HG03575 (cell line): Measurements from ENCODE around the gene HLA-DRB1.
A peak's percentile ranks its signal among the peaks of the same experiment; 100 is the strongest.
"Not testable (repeated sequence)": the region's sequence is repeated elsewhere in the genome, so short reads cannot be mapped to it uniquely, and the experiment has no call there.

Experiments used
- ATAC-seq: cut with Tn5 transposase; IDR thresholded peaks from one replicate; pipeline ENCODE4 v1.9.1; 2021; ENCODE audit not compliant: unreplicated experiment, insufficient number of reproducible peaks, low FRiP score; ENCODE audit errors: extremely low read depth

Gene HLA-DRB1

DNA sequence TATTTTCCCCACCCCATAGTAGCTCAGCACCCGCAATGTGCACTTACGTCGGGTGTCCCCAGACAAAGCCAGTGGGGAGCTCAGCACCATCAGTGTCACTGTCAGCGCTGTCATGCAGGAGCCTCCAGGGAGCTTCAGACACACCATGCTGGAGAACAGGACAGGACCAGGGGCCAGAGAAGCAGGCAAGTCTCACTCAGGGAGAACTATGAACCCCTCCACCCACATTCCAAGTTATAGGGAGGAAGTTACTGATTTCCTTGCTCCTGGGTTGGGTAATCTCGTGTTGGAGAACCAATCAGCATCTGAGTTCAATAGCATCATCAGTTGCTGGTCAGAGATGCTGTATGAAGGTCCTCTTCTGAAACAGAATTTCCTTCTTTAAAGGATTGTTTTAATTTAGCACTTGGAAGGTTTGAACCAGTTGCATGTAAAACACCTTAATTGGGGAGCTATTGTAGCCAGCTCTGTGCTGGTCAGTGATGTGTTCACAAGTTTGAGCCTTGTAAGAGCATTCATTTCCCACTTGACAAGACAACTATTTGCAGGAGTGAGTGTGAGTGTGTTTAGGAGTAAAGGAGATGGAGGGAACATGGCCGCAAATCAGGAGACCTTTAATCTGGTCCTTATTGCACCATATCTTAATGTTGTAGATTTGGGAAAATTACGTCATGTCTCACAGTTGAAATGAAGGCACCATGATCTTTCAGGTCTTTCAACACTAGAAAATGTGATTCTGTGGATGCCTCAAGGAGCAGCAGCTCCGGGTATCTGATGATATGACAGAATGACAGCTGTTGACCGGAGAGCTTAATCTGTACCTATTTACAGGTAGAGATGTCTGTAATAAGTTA, at the start of gene HLA-DRB1:
Gene HLA-DRB1 (minus strand): TSS at position 253 of the 854 bp plus-strand sequence. CDS start 106 bp downstream, at position 147.
- ATAC-seq = peak; percentile 72

DNA sequence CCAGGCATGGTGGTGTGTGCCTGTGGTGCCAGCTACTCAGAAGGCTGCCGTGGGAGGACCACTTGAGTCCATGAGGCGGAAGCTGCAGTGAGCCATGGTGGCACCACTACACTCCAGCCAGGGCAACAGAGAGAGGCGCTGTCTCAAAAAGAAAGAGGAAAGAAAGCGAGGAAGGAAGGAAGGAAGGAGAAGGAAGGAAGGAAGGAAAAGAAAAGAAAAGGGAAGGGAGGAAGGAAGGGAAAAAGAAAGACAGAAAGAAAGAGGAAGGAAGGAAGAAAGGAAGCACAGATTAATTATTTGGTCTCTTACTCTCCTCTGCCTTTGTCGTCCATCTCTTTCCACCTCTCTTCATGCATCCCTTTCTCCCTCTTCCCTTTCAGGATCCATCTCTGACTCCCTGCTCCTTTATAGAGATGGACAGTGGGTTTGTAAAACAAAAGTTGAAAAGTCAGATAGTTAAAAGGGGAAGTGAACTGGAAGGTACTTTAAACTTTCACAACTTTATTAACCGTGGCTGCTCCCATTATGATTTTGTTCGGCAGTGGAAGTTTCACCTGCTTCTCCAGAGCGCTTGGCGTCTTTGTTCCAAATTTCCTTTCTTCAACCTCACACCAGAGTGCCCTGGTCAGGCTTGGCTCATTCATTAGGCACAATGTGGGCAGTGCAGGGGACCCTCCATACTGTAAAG, 49.0 kb upstream of the HLA-DRB1 start:
- no peak for ATAC-seq

DNA sequence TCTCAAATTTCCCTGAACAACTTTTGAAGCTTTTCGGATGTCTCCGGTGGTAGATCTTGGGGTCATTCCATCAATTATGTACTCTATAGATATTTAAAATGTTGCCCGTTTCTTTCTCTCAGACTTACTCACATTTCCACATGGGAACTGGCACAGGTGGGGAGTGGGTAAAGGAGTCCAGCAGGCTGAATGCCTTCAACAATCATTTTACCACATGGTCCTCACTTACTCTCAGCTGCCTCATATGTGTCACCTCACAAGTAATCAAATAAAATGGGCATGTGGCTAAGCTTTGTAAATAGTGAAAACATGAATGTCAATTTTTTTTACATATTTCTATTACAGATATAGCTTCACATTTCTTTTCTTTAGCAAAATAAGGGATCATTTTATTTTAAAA, 48.2 kb upstream of the HLA-DRB1 start:
- no peak for ATAC-seq

DNA sequence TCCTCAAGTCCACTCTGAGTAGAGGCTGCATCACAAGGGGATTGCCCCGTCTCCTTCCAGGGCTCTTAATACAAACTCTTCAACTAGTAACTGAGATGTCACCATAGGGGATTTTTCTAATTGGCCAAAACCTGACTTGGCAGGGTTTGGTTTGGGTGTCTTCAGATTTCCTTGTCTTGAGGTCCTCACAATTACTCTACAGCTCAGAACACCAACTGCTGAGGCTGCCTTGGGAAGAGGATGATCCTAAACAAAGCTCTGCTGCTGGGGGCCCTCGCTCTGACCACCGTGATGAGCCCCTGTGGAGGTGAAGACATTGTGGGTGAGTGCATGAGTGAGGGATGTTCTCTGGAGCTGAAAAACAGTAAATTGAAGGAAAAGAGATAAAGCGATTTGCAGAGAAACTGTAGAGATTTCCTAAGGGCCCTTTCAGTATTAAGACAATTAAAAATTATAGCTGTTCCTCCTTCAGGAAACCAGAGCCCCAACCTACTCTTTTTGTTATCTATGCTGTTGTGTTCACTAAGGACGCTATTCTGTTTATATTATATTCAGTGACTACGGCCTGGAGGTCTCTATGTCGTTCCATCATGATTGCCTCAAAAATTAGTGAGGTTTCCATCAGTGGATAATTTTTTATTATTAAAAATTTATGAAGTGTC, 47.7 kb upstream of the HLA-DRB1 start, which contains the start of gene HLA-DQA1:
Gene HLA-DQA1 (plus strand): TSS at position 188 of the 662 bp plus-strand sequence. CDS start 53 bp downstream, at position 241.
- peak; percentile 72 for ATAC-seq

DNA sequence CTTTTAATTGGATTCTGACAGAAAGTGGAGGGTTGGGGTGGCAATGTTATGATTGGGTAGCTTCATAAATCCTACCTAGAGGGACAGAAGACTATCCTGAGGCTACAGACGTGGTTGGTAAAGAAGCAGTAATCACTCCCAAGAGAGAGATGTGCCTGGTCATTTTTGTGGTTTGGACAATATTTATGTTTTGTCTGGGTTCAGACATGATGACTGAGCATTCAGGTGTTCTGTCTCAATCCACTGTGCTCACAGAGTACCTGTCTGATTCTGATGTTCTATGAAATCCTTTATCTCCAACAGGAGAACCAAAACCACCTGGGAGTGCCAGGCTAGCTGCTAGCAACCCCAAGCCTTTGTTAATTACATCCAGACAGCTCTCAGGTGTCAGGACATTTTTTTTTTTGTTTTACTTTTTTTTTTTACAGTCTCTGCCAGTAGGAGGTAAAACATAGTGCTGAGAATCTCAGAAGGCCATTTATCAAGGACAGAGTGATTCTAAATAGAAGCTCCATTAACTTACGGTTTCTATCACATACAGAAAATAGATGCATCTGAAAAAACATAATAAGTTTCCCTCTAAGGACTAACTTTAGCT, 46.0 kb upstream of the HLA-DRB1 start:
- ATAC-seq = no peak

DNA sequence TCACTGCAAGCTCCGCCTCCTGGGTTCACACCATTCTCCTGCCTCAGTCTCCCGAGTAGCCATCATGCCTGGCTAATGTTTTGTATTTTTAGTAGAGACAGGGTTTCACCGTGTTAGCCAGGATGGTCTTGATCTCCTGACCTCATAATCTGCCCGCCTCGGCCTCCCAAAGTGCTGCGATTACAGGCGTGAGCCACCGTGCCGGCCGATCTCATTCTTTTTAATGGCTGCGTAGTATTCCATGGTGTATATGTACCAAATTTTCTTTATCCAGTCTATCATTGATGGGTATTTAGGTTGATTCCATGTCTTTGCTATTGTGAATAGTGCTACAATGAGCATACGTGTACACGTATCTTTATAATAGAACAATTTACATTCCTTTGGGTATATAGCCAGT, 40.1 kb upstream of the HLA-DRB1 start:
- ATAC-seq = not testable (repeated sequence)

DNA sequence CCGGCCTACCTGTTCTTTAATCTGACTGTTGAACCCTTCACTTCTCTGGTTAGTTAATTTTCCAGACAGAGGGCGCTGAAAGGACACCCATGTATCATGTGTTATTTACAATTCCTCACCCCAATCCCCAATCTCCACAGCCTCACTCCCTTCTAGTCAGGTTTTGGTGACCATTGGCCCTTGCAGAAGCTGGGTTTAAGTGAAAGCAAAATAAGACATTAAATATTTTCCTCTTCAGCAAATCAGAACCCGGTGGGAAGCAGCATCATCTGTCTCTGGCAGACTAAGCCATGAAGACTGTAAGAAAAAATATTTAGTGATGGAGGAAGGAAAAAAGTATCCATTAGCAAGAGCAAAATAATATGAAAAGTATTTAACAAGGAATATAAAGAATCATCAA, 38.2 kb upstream of the HLA-DRB1 start:
- ATAC-seq = no peak

DNA sequence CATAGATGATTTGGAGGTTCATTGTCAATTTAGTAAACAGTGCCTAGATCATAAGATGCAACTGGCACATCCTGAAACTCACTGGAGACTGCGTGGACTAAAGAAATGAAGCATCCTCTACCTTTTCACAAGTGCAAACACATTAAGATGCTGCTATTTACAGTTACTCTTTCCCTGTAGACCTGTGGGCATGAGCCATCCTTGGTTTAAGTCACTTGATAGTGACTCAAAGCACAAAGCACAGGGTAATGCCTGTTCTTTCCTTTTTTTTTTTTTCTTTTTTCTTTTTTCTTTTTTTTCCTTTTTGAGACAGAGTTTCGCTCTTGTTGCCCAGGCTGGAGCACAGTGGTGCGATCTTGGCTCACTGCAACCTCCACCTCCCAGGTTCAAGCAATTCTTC, 37.6 kb upstream of the HLA-DRB1 start:
- no peak for ATAC-seq

DNA sequence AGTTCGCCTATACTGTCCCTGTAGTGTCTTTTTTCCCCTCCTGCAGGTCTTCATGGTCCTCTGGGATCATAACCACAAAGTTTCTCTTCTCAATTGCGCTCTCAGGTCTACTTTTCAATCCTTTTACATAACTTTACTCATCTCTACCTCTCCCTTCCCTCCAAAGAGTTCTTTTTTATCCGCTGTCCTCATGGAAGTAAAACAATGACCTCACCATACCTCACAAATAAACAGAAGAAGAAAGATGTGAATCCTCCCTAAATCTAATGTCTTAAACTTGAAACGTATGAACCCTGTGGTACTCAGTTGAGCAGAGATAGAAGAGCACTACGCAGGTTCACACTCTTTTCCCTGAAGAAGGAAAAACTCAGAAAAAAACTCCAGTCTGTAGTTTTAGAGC, 35.5 kb upstream of the HLA-DRB1 start:
- no peak for ATAC-seq

DNA sequence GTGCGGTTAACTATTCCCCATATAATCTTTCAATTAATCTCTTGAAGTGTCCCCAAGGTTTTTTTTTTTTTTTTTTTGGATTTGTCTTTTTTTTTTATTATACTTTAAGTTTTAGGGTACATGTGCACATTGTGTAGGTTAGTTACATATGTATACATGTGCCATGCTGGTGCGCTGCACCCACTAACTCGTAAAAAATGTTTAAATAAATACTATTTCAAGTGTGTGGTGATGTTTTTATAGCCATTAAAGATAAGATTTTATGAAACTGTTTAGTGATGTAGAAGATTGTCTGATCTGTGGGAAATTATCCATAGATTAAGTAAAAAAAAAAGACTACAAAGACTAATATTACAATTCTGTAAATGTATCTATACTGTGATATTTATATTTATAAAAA, 34.9 kb upstream of the HLA-DRB1 start:
- ATAC-seq = no peak

DNA sequence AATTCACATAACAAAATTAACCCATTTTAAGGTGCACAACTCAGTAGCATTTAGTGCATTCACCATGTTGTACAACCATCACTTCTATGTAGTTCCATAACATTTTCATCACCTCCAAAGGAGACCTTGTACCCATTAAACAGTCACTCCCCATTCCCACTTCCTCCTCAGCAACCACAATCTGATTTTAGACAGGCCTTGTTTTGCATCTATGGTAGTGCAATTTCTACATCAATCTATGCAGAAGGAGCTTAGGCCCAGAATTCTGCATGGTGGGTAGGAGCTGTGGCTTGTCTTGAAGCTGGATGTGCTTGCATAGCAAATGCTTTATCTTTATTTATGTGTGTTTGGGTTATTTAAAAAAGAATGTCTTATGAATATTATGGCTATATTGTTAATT, 34.0 kb upstream of the HLA-DRB1 start:
- ATAC-seq = no peak

DNA sequence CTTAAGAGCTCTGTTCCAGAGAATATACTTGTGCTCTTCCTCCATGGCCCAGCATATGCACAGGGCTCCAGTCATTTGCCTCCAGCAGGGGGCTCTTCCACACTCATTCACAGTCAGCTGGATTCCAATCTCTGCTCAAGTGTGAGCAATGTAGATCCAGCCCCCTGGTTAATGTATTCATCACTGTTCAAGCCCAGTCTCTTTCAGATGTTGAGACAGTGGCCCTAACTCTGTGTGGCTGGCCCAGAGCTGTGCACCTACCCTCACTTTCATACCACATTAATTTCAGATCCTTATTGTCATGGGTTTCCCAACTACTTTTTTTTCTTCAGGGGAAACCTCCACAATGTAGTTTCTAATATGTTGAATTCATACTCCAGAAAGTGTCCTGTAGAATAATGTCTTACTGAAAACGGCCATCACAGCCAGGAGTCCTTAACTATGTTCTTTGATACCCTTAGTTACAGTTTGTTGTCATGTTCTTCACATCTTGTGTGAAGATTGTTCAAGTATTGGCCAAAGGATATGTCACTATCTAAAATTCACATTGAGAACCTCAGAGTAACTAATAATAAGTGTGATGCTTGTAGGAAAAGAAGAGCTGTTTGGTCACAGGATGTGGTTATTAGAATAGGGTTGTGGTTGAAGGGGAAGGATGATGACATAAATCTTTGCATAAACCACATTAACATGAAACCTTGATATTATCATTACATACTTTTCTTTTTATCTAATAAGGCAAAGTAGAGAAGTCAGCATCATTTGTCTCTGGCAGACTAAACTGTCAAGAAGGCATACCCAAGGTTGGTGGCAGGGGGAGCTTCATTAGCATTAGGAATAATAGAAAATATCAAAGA, 33.1 kb upstream of the HLA-DRB1 start:
- ATAC-seq = peak; percentile 73

DNA sequence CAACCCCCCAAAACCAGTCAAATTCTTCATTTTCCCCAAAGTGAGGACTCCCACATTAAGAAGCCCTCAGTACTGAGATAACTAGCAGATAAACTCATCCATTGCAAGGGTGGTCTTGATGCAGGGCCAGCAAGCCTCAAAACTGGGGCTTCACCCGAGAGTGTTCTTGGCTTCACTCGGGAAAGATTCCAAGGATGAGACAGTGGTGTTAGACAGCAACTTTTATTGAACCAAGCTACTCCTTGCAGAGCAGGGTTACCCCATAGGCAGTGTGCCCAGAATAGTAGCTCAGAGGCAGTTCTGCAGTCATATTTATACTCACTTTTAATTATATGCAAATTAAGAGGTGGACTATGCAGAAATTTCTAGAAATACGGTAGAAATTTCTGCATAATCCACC, 31.7 kb upstream of the HLA-DRB1 start:
- no peak for ATAC-seq

DNA sequence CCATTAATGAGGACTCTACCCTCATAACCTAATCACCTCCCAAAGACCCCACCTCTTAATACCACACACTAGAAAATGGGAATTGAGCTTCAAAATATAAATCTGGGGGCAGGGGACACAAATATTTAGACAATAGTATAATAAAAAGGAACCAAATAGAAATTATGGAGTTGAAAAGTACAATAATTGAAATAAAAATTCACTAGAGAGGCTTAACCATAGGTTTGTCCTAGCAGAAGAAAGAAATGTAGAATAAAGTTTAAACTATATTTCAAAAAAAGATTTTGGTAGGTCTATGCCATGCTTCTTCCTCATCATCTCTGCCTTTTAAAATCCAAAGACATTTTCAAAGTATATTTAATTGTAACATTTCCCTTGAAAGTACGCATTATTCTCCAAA, 28.1 kb upstream of the HLA-DRB1 start:
- ATAC-seq = no peak

DNA sequence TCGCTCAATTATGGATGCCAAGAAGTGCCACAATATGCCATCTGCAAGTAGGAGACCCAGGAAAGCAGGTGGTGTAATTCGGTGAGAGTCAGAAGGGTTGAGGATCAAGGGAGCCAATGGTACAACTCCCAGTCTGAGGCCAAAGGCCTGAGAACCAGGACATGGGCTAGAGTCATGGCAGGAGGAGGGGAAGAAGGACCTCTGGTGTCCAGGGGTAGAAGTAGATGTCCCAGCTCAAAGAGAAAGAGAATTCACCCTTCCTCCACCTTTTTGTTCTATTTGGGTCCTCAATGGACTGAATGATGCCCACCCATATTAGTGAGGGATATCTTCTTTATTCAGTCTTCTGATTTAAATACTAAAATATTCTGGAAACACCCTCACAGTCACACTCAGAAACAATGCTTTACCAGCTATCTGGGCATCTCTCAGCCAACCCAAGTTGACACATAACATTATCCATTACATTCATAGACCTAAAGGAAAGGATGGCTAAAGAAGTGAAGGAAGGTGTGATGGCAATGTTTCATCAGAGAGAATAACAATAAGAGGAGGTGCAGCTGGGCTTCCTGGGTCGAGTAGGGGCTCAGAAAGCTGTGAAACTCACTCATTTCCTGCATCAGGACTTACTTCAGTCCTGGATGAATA, 26.4 kb upstream of the HLA-DRB1 start:
- no peak for ATAC-seq

DNA sequence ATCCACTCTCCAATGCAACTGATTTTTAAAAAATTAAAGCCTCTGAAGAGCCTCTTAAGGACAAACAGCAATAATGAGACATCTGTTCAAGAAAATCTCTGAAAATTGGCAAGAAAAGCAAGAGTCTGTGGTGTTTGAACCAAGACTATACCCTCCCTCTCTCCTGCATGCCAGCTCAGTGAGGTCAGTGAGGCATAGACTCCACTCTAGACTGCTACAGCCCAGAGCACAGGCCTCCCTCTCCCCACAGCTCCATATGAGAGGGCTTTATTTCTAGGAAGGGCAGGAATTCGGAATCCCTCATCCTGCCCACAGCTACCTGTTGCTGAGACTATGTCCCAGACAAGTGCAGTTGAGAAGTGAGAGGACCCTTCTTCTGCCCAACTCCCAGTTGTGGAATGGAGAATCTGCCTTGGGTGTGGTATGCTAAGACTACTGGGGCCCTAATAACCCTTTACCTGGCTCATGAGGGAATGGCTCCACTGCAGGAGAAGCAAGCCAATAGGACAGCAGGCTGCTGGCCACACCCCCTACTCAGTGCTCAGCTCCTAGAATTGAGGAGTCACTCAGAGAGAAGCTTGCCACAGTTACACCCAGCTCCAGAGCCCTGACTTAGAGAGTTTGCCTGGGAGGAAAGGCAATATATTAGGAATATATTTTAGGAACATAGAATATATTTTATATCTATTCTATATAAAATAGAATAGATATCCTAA, 24.9 kb upstream of the HLA-DRB1 start:
- no peak for ATAC-seq

DNA sequence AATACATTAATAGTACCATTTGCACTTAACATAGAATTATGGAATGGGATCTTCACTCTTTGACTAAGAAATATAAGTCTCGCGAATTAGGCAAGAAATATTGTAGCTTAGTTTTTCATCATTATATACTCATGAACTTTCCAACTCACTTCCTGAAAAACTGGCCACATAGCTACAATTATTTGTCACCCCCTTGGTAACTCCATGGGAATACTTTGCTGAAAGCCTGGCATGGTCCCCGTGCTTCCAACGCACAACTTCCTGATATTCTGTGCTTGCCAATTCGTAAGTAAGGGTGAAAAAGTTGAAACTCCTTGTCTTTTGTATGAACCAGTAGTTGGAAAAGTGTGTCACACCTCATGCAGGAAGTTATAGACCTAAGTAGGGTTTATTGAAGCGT, 23.8 kb upstream of the HLA-DRB1 start:
- ATAC-seq = no peak
